ENCODE measurements around the gene AKAP13.

GRCh38 chr15:85504749-85505676 is 124.6 kb downstream of the AKAP13 start:
- TF ChIP-seq POLR2A (IDR thresholded peaks at IDR 0.05) = no peak
- peak in 2 of 3 donors; percentile 39 to 51 for TF ChIP-seq CTCF (IDR thresholded peaks at IDR 0.05)
- no peak for TF ChIP-seq POLR2AphosphoS5 (IDR thresholded peaks at IDR 0.05)

All from breast epithelium (tissue), 3 donors.